ENCODE results near the gene KRT73. TPM values are rescaled to one million over a fixed set of nuclear protein-coding genes. Genes with fewer than 3 reads are reported as not detected.

Gene KRT73
- total RNA-seq, 1 experiment from 2014 or later, result not detected

DNA sequence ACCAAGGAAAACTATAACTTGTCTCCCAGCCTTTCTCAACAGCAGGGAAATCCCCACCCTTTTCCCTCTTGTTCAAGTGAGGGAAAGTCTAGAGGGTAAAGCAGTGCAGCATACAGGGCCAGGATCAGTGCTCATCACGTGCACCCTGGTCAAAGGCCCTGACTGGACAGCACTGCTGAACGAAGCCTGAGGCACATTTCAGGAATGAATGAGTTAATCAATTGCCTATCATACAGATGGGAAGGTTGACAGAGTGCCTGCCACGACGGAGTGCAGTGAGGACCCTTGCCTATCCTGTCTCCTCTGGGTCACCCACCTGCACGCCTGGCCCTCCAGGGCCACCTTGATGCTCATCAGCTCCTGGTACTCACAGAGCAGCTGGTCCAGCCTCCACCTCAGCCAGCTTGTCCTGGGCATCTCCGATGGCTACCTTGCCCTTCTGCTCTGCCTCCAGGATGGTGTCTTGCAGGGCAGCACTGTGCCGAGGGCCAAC, 11.7 kb upstream of the KRT73 start:
- ChIA-PET POLR2A (no interaction called here), CTCF (no interaction called here)
- TF ChIP-seq RORB (CRISPR knock-in tag; IDR thresholded peaks at IDR 0.05) (no peak), GRHL2 (CRISPR knock-in tag; IDR thresholded peaks at IDR 0.05; ENCODE audit: insufficient replicate concordance, severe bottlenecking) (no peak), ZNF232 (CRISPR knock-in tag; IDR thresholded peaks at IDR 0.05) (no peak), PRRX2 (CRISPR knock-in tag; IDR thresholded peaks at IDR 0.05) (no peak), MXD4 (CRISPR knock-in tag; IDR thresholded peaks at IDR 0.05; ENCODE audit: borderline replicate concordance) (no peak), ZNF396 (CRISPR knock-in tag; IDR thresholded peaks at IDR 0.05; ENCODE audit: borderline replicate concordance) (no peak), TEAD1 (CRISPR knock-in tag; IDR thresholded peaks at IDR 0.05) (no peak), NFYB (CRISPR knock-in tag; conservative IDR thresholded peaks at IDR 0.05; ENCODE audit: low read depth) (no peak), ZNF121 (CRISPR knock-in tag; IDR thresholded peaks at IDR 0.05) (no peak), FOXP1 (CRISPR knock-in tag; IDR thresholded peaks at IDR 0.05; ENCODE audit: borderline replicate concordance) (no peak), GABPB1 (CRISPR knock-in tag; IDR thresholded peaks at IDR 0.05) (no peak), ESRRA (CRISPR knock-in tag; IDR thresholded peaks at IDR 0.05; ENCODE audit: borderline replicate concordance) (no peak), ZNF219 (CRISPR knock-in tag; IDR thresholded peaks at IDR 0.05; ENCODE audit: borderline replicate concordance) (no peak), KAT7 (CRISPR knock-in tag; IDR thresholded peaks at IDR 0.05; ENCODE audit: borderline replicate concordance) (no peak), ZNF317 (CRISPR knock-in tag; IDR thresholded peaks at IDR 0.05; ENCODE audit: borderline replicate concordance, low read depth) (no peak)
- TF ChIP-seq, protein P1, sequence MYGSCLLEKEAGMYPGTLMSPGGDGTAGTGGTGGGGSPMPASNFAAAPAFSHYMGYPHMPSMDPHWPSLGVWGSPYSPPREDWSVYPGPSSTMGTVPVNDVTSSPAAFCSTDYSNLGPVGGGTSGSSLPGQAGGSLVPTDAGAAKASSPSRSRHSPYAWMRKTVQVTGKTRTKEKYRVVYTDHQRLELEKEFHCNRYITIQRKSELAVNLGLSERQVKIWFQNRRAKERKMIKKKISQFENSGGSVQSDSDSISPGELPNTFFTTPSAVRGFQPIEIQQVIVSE (CRISPR knock-in tag; IDR thresholded peaks at IDR 0.05; ENCODE audit: borderline replicate concordance), result no peak
- TF ChIP-seq, protein P2, sequence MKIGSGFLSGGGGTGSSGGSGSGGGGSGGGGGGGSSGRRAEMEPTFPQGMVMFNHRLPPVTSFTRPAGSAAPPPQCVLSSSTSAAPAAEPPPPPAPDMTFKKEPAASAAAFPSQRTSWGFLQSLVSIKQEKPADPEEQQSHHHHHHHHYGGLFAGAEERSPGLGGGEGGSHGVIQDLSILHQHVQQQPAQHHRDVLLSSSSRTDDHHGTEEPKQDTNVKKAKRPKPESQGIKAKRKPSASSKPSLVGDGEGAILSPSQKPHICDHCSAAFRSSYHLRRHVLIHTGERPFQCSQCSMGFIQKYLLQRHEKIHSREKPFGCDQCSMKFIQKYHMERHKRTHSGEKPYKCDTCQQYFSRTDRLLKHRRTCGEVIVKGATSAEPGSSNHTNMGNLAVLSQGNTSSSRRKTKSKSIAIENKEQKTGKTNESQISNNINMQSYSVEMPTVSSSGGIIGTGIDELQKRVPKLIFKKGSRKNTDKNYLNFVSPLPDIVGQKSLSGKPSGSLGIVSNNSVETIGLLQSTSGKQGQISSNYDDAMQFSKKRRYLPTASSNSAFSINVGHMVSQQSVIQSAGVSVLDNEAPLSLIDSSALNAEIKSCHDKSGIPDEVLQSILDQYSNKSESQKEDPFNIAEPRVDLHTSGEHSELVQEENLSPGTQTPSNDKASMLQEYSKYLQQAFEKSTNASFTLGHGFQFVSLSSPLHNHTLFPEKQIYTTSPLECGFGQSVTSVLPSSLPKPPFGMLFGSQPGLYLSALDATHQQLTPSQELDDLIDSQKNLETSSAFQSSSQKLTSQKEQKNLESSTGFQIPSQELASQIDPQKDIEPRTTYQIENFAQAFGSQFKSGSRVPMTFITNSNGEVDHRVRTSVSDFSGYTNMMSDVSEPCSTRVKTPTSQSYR (CRISPR knock-in tag; IDR thresholded peaks at IDR 0.05), result no peak
- TF ChIP-seq, protein P3, sequence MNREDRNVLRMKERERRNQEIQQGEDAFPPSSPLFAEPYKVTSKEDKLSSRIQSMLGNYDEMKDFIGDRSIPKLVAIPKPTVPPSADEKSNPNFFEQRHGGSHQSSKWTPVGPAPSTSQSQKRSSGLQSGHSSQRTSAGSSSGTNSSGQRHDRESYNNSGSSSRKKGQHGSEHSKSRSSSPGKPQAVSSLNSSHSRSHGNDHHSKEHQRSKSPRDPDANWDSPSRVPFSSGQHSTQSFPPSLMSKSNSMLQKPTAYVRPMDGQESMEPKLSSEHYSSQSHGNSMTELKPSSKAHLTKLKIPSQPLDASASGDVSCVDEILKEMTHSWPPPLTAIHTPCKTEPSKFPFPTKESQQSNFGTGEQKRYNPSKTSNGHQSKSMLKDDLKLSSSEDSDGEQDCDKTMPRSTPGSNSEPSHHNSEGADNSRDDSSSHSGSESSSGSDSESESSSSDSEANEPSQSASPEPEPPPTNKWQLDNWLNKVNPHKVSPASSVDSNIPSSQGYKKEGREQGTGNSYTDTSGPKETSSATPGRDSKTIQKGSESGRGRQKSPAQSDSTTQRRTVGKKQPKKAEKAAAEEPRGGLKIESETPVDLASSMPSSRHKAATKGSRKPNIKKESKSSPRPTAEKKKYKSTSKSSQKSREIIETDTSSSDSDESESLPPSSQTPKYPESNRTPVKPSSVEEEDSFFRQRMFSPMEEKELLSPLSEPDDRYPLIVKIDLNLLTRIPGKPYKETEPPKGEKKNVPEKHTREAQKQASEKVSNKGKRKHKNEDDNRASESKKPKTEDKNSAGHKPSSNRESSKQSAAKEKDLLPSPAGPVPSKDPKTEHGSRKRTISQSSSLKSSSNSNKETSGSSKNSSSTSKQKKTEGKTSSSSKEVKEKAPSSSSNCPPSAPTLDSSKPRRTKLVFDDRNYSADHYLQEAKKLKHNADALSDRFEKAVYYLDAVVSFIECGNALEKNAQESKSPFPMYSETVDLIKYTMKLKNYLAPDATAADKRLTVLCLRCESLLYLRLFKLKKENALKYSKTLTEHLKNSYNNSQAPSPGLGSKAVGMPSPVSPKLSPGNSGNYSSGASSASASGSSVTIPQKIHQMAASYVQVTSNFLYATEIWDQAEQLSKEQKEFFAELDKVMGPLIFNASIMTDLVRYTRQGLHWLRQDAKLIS (CRISPR knock-in tag; IDR thresholded peaks at IDR 0.05; ENCODE audit: borderline replicate concordance), result no peak
- TF ChIP-seq, protein P4, sequence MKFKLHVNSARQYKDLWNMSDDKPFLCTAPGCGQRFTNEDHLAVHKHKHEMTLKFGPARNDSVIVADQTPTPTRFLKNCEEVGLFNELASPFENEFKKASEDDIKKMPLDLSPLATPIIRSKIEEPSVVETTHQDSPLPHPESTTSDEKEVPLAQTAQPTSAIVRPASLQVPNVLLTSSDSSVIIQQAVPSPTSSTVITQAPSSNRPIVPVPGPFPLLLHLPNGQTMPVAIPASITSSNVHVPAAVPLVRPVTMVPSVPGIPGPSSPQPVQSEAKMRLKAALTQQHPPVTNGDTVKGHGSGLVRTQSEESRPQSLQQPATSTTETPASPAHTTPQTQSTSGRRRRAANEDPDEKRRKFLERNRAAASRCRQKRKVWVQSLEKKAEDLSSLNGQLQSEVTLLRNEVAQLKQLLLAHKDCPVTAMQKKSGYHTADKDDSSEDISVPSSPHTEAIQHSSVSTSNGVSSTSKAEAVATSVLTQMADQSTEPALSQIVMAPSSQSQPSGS (CRISPR knock-in tag; IDR thresholded peaks at IDR 0.05; ENCODE audit: borderline replicate concordance, low read depth), result no peak
- TF ChIP-seq, protein P5, sequence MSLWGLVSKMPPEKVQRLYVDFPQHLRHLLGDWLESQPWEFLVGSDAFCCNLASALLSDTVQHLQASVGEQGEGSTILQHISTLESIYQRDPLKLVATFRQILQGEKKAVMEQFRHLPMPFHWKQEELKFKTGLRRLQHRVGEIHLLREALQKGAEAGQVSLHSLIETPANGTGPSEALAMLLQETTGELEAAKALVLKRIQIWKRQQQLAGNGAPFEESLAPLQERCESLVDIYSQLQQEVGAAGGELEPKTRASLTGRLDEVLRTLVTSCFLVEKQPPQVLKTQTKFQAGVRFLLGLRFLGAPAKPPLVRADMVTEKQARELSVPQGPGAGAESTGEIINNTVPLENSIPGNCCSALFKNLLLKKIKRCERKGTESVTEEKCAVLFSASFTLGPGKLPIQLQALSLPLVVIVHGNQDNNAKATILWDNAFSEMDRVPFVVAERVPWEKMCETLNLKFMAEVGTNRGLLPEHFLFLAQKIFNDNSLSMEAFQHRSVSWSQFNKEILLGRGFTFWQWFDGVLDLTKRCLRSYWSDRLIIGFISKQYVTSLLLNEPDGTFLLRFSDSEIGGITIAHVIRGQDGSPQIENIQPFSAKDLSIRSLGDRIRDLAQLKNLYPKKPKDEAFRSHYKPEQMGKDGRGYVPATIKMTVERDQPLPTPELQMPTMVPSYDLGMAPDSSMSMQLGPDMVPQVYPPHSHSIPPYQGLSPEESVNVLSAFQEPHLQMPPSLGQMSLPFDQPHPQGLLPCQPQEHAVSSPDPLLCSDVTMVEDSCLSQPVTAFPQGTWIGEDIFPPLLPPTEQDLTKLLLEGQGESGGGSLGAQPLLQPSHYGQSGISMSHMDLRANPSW (CRISPR knock-in tag; conservative IDR thresholded peaks at IDR 0.05; ENCODE audit: low read depth), result no peak
- ATAC-seq (no peak), DNase-seq (ENCODE audit: low spot score) (no peak)
- Mint-ChIP-seq H3K9me3 (no peaks in the 10 kb centered on the region), H3K4me1 (peaks cover 6% of the 10 kb centered on the region), H3K27me3 (ENCODE audit: low read depth) (no peaks in the 10 kb centered on the region), H3K36me3 (no peaks in the 10 kb centered on the region), H3K27ac (no peak overlapping the region), H3K4me3 (no peak overlapping the region)
